ENCODE measurements around the gene ADCYAP1R1.

ADCYAP1R1 gene

GRCh38 chr7:31091924-31092434, 39.9 kb downstream of the ADCYAP1R1 start:
- peaks cover 0 to 2% of the 10 kb centered on the region in 2 donors for H3K36me3 ChIP-seq (ENCODE audit: control insufficient read depth in 2 of 2, insufficient read depth in 2 of 2, low read length in 2 of 2)
- H3K4me1 ChIP-seq (ENCODE audit: control insufficient read depth, insufficient read depth, low read length), result no peaks in the 10 kb centered on the region

GRCh38 chr7:31092606-31093005, 40.5 kb downstream of the ADCYAP1R1 start:
- Histone ChIP-seq H3K36me3 (ENCODE audit: control insufficient read depth in 2 of 2, insufficient read depth in 2 of 2, low read length in 2 of 2) (peaks cover 0 to 2% of the 10 kb centered on the region in 2 donors), H3K9ac (ENCODE audit: low read length in 2 of 2) (no peak overlapping the region), H3K9me3 (ENCODE audit: control insufficient read depth in 2 of 2, low read length in 2 of 2) (no peaks in the 10 kb centered on the region), H3K27me3 (ENCODE audit: control insufficient read depth in 1 of 2, insufficient read depth in 2 of 2, low read length in 2 of 2) (peaks cover 0 to 6% of the 10 kb centered on the region in 2 donors), H3K27ac (ENCODE audit: low read length) (no peak overlapping the region), H3K4me1 (ENCODE audit: control insufficient read depth, insufficient read depth, low read length) (no peaks in the 10 kb centered on the region), H3K4me3 (ENCODE audit: low read length in 2 of 2) (no peak overlapping the region)

More at GRCh38 chr7:31091924-31092434, 39.9 kb downstream of the ADCYAP1R1 start:
- Histone ChIP-seq H3K4me3 (ENCODE audit: low read length in 2 of 2) (no peak overlapping the region), H3K9ac (ENCODE audit: low read length in 2 of 2) (no peak overlapping the region), H3K9me3 (ENCODE audit: control insufficient read depth in 2 of 2, low read length in 2 of 2) (no peaks in the 10 kb centered on the region), H3K27me3 (ENCODE audit: control insufficient read depth in 1 of 2, insufficient read depth in 2 of 2, low read length in 2 of 2) (peaks cover 0 to 6% of the 10 kb centered on the region in 2 donors), H3K27ac (ENCODE audit: low read length) (no peak overlapping the region)

- Histone ChIP-seq H3K4me1 (ENCODE audit: control insufficient read depth, insufficient read depth, low read length) (no peaks in the 10 kb centered on the region), H3K36me3 (ENCODE audit: control insufficient read depth in 2 of 2, insufficient read depth in 2 of 2, low read length in 2 of 2) (peaks cover 0 to 2% of the 10 kb centered on the region in 2 donors), H3K9me3 (ENCODE audit: control insufficient read depth in 2 of 2, low read length in 2 of 2) (no peaks in the 10 kb centered on the region), H3K27ac (ENCODE audit: low read length) (no peak overlapping the region), H3K27me3 (ENCODE audit: control insufficient read depth in 1 of 2, insufficient read depth in 2 of 2, low read length in 2 of 2) (peaks cover 0 to 6% of the 10 kb centered on the region in 2 donors), H3K4me3 (ENCODE audit: low read length in 2 of 2) (no peak overlapping the region), H3K9ac (ENCODE audit: low read length in 2 of 2) (no peak overlapping the region)
Observed at GRCh38 chr7:31093282-31093681, 41.2 kb downstream of the ADCYAP1R1 start.

- H3K9me3 ChIP-seq (ENCODE audit: control insufficient read depth in 2 of 2, low read length in 2 of 2), result no peaks in the 10 kb centered on the region
- no peak overlapping the region for H3K4me3 ChIP-seq (ENCODE audit: low read length in 2 of 2)
- no peak overlapping the region for H3K27ac ChIP-seq (ENCODE audit: low read length)
- H3K4me1 ChIP-seq (ENCODE audit: control insufficient read depth, insufficient read depth, low read length), result no peaks in the 10 kb centered on the region
- peaks cover 0 to 6% of the 10 kb centered on the region in 2 donors for H3K27me3 ChIP-seq (ENCODE audit: control insufficient read depth in 1 of 2, insufficient read depth in 2 of 2, low read length in 2 of 2)
- peaks cover 0 to 2% of the 10 kb centered on the region in 2 donors for H3K36me3 ChIP-seq (ENCODE audit: control insufficient read depth in 2 of 2, insufficient read depth in 2 of 2, low read length in 2 of 2)
- no peak overlapping the region for H3K9ac ChIP-seq (ENCODE audit: low read length in 2 of 2)
Observed at GRCh38 chr7:31094271-31094670, 42.2 kb downstream of the ADCYAP1R1 start.

GRCh38 chr7:31095286-31096197, 43.4 kb downstream of the ADCYAP1R1 start:
- no peak overlapping the region for H3K27ac ChIP-seq (ENCODE audit: low read length)
- H3K4me3 ChIP-seq (ENCODE audit: low read length in 2 of 2), result no peak overlapping the region
- H3K9me3 ChIP-seq (ENCODE audit: control insufficient read depth in 2 of 2, low read length in 2 of 2), result no peaks in the 10 kb centered on the region
- H3K9ac ChIP-seq (ENCODE audit: low read length in 2 of 2), result no peak overlapping the region
- peaks cover 0 to 6% of the 10 kb centered on the region in 2 donors for H3K27me3 ChIP-seq (ENCODE audit: control insufficient read depth in 1 of 2, insufficient read depth in 2 of 2, low read length in 2 of 2)
- H3K4me1 ChIP-seq (ENCODE audit: control insufficient read depth, insufficient read depth, low read length), result no peaks in the 10 kb centered on the region
- H3K36me3 ChIP-seq (ENCODE audit: control insufficient read depth in 2 of 2, insufficient read depth in 2 of 2, low read length in 2 of 2), result peaks cover 0 to 2% of the 10 kb centered on the region in 2 donors

- Histone ChIP-seq H3K9ac (ENCODE audit: low read length in 2 of 2) (no peak overlapping the region), H3K9me3 (ENCODE audit: control insufficient read depth in 2 of 2, low read length in 2 of 2) (no peaks in the 10 kb centered on the region), H3K4me3 (ENCODE audit: low read length in 2 of 2) (no peak overlapping the region), H3K27me3 (ENCODE audit: control insufficient read depth in 1 of 2, insufficient read depth in 2 of 2, low read length in 2 of 2) (peaks cover 0 to 6% of the 10 kb centered on the region in 2 donors), H3K27ac (ENCODE audit: low read length) (no peak overlapping the region), H3K4me1 (ENCODE audit: control insufficient read depth, insufficient read depth, low read length) (no peaks in the 10 kb centered on the region), H3K36me3 (ENCODE audit: control insufficient read depth in 2 of 2, insufficient read depth in 2 of 2, low read length in 2 of 2) (peaks cover 0 to 2% of the 10 kb centered on the region in 2 donors)
Observed at GRCh38 chr7:31096198-31096876, 44.2 kb downstream of the ADCYAP1R1 start.

- no peaks in the 10 kb centered on the region for H3K9me3 ChIP-seq (ENCODE audit: control insufficient read depth in 2 of 2, low read length in 2 of 2)
- no peak overlapping the region for H3K9ac ChIP-seq (ENCODE audit: low read length in 2 of 2)
- H3K27me3 ChIP-seq (ENCODE audit: control insufficient read depth in 1 of 2, insufficient read depth in 2 of 2, low read length in 2 of 2), result peaks cover 0 to 6% of the 10 kb centered on the region in 2 donors
- no peaks in the 10 kb centered on the region for H3K4me1 ChIP-seq (ENCODE audit: control insufficient read depth, insufficient read depth, low read length)
- no peak overlapping the region for H3K4me3 ChIP-seq (ENCODE audit: low read length in 2 of 2)
- peaks cover 0 to 2% of the 10 kb centered on the region in 2 donors for H3K36me3 ChIP-seq (ENCODE audit: control insufficient read depth in 2 of 2, insufficient read depth in 2 of 2, low read length in 2 of 2)
- H3K27ac ChIP-seq (ENCODE audit: low read length), result no peak overlapping the region
Observed at GRCh38 chr7:31096877-31097258, 44.8 kb downstream of the ADCYAP1R1 start.

- H3K9me3 ChIP-seq (ENCODE audit: control insufficient read depth in 2 of 2, low read length in 2 of 2), result no peaks in the 10 kb centered on the region
- no peak overlapping the region for H3K9ac ChIP-seq (ENCODE audit: low read length in 2 of 2)
- no peak overlapping the region for H3K4me3 ChIP-seq (ENCODE audit: low read length in 2 of 2)
- H3K27me3 ChIP-seq (ENCODE audit: control insufficient read depth in 1 of 2, insufficient read depth in 2 of 2, low read length in 2 of 2), result peaks cover 0 to 9% of the 10 kb centered on the region in 2 donors
- no peak overlapping the region for H3K27ac ChIP-seq (ENCODE audit: low read length)
- no peaks in the 10 kb centered on the region for H3K4me1 ChIP-seq (ENCODE audit: control insufficient read depth, insufficient read depth, low read length)
- no peaks in the 10 kb centered on the region for H3K36me3 ChIP-seq (ENCODE audit: control insufficient read depth in 2 of 2, insufficient read depth in 2 of 2, low read length in 2 of 2)
Observed at GRCh38 chr7:31098642-31099360, 46.7 kb downstream of the ADCYAP1R1 start.

GRCh38 chr7:31099451-31100444, 47.6 kb downstream of the ADCYAP1R1 start:
- Histone ChIP-seq H3K9ac (ENCODE audit: low read length in 2 of 2) (no peak overlapping the region), H3K27ac (ENCODE audit: low read length) (no peak overlapping the region), H3K27me3 (ENCODE audit: control insufficient read depth in 1 of 2, insufficient read depth in 2 of 2, low read length in 2 of 2) (peaks cover 0 to 9% of the 10 kb centered on the region in 2 donors), H3K36me3 (ENCODE audit: control insufficient read depth in 2 of 2, insufficient read depth in 2 of 2, low read length in 2 of 2) (no peaks in the 10 kb centered on the region), H3K4me3 (ENCODE audit: low read length in 2 of 2) (no peak overlapping the region), H3K9me3 (ENCODE audit: control insufficient read depth in 2 of 2, low read length in 2 of 2) (no peaks in the 10 kb centered on the region), H3K4me1 (ENCODE audit: control insufficient read depth, insufficient read depth, low read length) (no peaks in the 10 kb centered on the region)
